ENCODE data around the gene NRN1. TPM values are rescaled to one million over a fixed set of nuclear protein-coding genes. Genes with fewer than 3 reads are reported as not detected.

The NRN1 gene
- total RNA-seq (2022) (not detected in 2 replicates), Bru-seq, nascent RNA (not detected), BruChase-seq, experiment 1, labeled RNA remaining after a 2-hour chase (percentile 8 among the genes with signal in this experiment), BruChase-seq, experiment 2, labeled RNA remaining after a 6-hour chase (percentile 8 among the genes with signal in this experiment)
- long read RNA-seq = 0 reads

GRCh38 chr6:6006428-6007365, at the start of gene NRN1:
Gene NRN1 (minus strand): TSS chr6:6006925. CDS start chr6:6006749, 176 bp downstream.
- H3K27me3 ChIP-seq (replicated peaks; ENCODE audit: control insufficient read depth, insufficient read depth, low read length) = no peaks in the 10 kb centered on the region; the same call in 1 of the 2 replicates
- no peaks in the 10 kb centered on the region for H3K9me3 Mint-ChIP-seq (ENCODE audit: unreplicated experiment)
- H3K4me3 Mint-ChIP-seq (ENCODE audit: unreplicated experiment) = peak within 1 kb of the TSS; percentile 72
- H3K4me3 ChIP-seq (ENCODE audit: low read depth, low read length) = peak within 1 kb of the TSS; percentile 53
- no peaks in the 10 kb centered on the region for H3K36me3 ChIP-seq (ENCODE audit: control insufficient read depth, insufficient read depth, low read length)
- no peaks in the 10 kb centered on the region for H3K9me3 ChIP-seq
- intact Hi-C loops (cut with micrococcal nuclease; ENCODE audit: unreplicated experiment) = loop anchor here (5.0 kb wide), 2 partner anchors 424 to 534 kb away; no protein-coding TSS in a partner anchor
- BruUV-seq (replicated peaks) = no TSS peak
- no peak within 1 kb of the TSS for H3K27ac Mint-ChIP-seq (ENCODE audit: unreplicated experiment)
- CTCF ChIA-PET = interaction anchor here (0.6 to 1.2 kb wide), 2 partner anchors 233 to 535 kb away, joined by 4 read pairs; no protein-coding TSS in a partner anchor
- H3K27me3 Mint-ChIP-seq (ENCODE audit: insufficient read depth, unreplicated experiment) = peaks cover 28% of the 10 kb centered on the region
- peaks cover 6% of the 10 kb centered on the region for H3K36me3 Mint-ChIP-seq (ENCODE audit: insufficient read depth, unreplicated experiment)
- H3K4me1 ChIP-seq = peaks cover 17% of the 10 kb centered on the region
- DNase-seq = no peak
- no peak for TF ChIP-seq CTCF (IDR thresholded peaks at IDR 0.05; ENCODE audit: insufficient read depth in 1 of 2, low read depth in 1 of 2, low read length in 1 of 2, severe bottlenecking in 1 of 2, unreplicated experiment in 1 of 2)
- POLR2A ChIA-PET = no interaction called here
- H3K4me1 Mint-ChIP-seq (ENCODE audit: low read depth, unreplicated experiment) = no peaks in the 10 kb centered on the region

GRCh38 chr6:6052216-6052615, 45.5 kb upstream of the NRN1 start:
- ChIA-PET POLR2A (no interaction called here), CTCF (no interaction called here)
- BruUV-seq (replicated peaks) = no TSS peak
- intact Hi-C loops (cut with micrococcal nuclease; ENCODE audit: unreplicated experiment) = no loop called here
- Mint-ChIP-seq H3K27me3 (ENCODE audit: insufficient read depth, unreplicated experiment) (peaks cover 9% of the 10 kb centered on the region), H3K4me1 (ENCODE audit: low read depth, unreplicated experiment) (no peaks in the 10 kb centered on the region), H3K27ac (ENCODE audit: unreplicated experiment) (no peak overlapping the region), H3K36me3 (ENCODE audit: insufficient read depth, unreplicated experiment) (no peaks in the 10 kb centered on the region), H3K4me3 (ENCODE audit: unreplicated experiment) (no peak overlapping the region), H3K9me3 (ENCODE audit: unreplicated experiment) (no peaks in the 10 kb centered on the region)
- DNase-seq = no peak
- H3K36me3 ChIP-seq (ENCODE audit: control insufficient read depth, insufficient read depth, low read length) = no peaks in the 10 kb centered on the region
- no peaks in the 10 kb centered on the region for H3K27me3 ChIP-seq (replicated peaks; ENCODE audit: control insufficient read depth, insufficient read depth, low read length)
- TF ChIP-seq CTCF (IDR thresholded peaks at IDR 0.05; ENCODE audit: insufficient read depth in 1 of 2, low read depth in 1 of 2, low read length in 1 of 2, severe bottlenecking in 1 of 2, unreplicated experiment in 1 of 2) = no peak
- no peaks in the 10 kb centered on the region for H3K4me1 ChIP-seq
- H3K4me3 ChIP-seq (ENCODE audit: low read depth, low read length) = no peak overlapping the region
- no peaks in the 10 kb centered on the region for H3K9me3 ChIP-seq

GRCh38 chr6:6046716-6047115, 40.0 kb upstream of the NRN1 start:
- no peaks in the 10 kb centered on the region for H3K36me3 Mint-ChIP-seq (ENCODE audit: insufficient read depth, unreplicated experiment)
- BruUV-seq (replicated peaks) = no TSS peak
- Histone ChIP-seq H3K9me3 (no peaks in the 10 kb centered on the region), H3K4me1 (no peaks in the 10 kb centered on the region), H3K4me3 (ENCODE audit: low read depth, low read length) (no peak overlapping the region), H3K27me3 (replicated peaks; ENCODE audit: control insufficient read depth, insufficient read depth, low read length) (no peaks in the 10 kb centered on the region; the same call in none of the 2 replicates), H3K36me3 (ENCODE audit: control insufficient read depth, insufficient read depth, low read length) (no peaks in the 10 kb centered on the region)
- peaks cover under 1% of the 10 kb centered on the region for H3K27me3 Mint-ChIP-seq (ENCODE audit: insufficient read depth, unreplicated experiment)
- ChIA-PET POLR2A (no interaction called here), CTCF (no interaction called here)
- intact Hi-C loops (cut with micrococcal nuclease; ENCODE audit: unreplicated experiment) = no loop called here
- no peak for DNase-seq
- no peaks in the 10 kb centered on the region for H3K9me3 Mint-ChIP-seq (ENCODE audit: unreplicated experiment)
- no peak for TF ChIP-seq CTCF (IDR thresholded peaks at IDR 0.05; ENCODE audit: insufficient read depth in 1 of 2, low read depth in 1 of 2, low read length in 1 of 2, severe bottlenecking in 1 of 2, unreplicated experiment in 1 of 2)
- H3K4me1 Mint-ChIP-seq (ENCODE audit: low read depth, unreplicated experiment) = no peaks in the 10 kb centered on the region
- H3K4me3 Mint-ChIP-seq (ENCODE audit: unreplicated experiment) = no peak overlapping the region
- H3K27ac Mint-ChIP-seq (ENCODE audit: unreplicated experiment) = no peak overlapping the region
